HG02623 (cell line): ENCODE data around the gene C1S.
"Not testable (repeated sequence)": the region's sequence is repeated elsewhere in the genome, so short reads cannot be mapped to it uniquely, and the experiment has no call there.

Experiments used
- ATAC-seq: cut with Tn5 transposase; IDR thresholded peaks from one replicate; pipeline ENCODE4 v1.9.1; 2021; ENCODE audit warnings: moderate library complexity; ENCODE audit not compliant: unreplicated experiment

The C1S gene

DNA sequence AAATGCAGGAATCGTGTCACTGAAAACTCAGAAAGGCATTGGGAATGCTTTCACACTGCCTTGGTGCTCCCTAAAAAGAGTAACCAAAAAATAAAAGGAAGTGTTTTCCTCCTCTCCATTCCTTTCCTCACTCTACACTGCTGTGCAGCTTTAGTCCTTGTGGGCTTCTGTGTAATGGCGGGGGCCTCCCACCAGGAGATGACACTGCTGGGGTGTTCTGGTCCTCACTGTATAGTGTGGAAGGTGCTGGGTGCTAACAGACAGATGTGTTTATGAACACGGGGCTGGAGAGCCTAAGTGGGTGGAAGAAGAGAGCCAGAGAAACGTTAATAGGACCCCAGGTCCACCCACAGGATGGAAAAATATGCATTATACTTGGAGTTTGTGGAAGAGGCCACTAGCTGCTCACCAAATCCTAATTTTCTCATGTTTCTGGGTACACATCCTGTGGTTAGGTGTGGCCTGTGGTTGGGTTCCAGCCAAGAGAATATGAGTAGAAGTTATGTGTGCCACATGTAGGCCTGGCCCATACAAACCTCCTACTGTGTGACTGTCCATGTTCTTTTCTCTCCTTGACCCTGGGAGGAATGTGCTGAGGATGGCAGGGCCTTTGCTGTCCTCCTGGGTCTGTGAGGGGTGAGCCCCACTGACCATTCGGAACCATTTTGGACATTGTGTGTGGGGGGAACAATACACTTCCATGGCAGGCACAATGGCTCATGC is 14.0 kb upstream of the C1S start:
- no peak for ATAC-seq

DNA sequence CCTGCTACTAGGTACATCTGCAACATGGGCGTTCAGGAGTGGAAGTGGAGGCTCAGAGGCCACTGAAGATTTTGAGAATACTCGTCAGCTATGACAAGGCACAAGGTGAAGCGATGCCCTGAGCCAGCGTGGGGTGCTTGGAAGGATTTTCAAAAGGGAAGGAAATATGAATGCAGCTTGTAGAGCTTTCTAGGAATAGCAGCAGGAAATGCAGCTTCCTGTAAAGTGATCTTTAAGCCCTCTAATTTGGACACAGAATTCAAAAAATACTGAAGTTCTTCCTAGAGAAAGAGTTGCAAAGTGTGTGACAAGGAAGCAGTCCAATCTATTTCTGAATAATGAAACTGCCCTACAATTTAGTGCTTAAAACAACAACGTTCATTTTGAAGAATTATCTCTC is 13.2 kb upstream of the C1S start:
- no peak for ATAC-seq

DNA sequence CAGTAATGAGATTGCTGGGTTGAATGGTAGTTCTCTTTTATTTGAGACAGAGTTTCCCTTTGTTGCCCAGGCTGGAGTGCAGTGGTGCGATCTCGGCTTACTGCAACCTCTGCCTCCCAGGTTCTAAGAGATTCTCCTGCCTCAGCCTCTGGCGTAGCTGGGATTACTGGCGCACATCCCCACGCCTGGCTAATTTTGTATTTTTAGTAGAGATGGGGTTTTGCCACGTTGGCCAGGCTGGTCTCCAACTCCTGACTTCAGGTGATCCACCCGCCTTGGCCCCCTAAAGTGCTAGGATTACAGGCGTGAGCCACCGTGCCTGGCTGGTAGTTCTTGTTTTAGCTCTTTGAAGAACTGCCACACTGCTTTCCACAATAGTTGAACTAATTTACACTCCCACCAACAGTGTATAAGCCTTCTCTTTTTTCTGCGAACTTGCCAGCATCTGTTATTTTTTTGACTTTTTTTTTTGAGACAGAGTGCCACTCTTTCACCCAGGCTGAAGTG is 11.0 kb upstream of the C1S start:
- not testable (repeated sequence) for ATAC-seq

DNA sequence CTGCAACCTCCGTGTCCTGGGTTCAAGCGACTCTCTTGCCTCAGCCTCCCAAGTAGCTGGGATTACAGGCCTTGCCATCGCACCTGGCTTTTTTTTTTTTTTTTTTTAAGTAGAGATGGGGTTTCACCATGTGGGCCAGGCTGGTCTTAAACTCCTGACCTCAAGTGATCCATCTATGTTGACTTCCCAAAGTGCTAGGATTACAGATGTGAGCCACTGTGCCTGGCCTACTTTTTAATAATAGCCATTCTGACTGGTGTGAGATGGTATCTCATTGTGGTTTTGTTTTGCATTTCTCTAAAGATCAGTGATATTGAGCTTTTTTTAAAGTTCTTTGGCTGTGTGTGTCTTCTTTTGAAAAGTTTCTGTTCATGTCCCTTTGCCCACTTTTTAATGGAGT is 10.5 kb upstream of the C1S start:
- not testable (repeated sequence) for ATAC-seq

DNA sequence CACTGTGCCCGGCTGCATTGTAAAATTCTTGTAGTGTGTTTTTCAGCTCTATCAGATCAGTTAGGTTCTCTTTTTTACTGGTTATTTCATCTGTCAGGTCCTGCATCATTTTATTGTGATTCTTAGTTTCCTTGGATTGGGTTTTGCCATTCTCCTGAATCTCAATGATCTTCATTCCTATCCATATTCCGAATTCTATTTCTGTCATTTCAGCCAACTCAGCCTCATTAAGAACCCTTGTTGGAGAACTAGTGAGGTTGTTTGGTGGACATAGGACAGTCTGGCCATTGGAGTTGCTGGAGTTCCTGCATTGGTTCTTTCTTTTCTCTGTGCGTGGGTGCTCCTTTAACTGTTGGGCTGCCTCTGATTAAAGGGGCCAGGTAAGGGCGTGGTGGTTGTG is 5.6 kb upstream of the C1S start:
- ATAC-seq, result no peak

DNA sequence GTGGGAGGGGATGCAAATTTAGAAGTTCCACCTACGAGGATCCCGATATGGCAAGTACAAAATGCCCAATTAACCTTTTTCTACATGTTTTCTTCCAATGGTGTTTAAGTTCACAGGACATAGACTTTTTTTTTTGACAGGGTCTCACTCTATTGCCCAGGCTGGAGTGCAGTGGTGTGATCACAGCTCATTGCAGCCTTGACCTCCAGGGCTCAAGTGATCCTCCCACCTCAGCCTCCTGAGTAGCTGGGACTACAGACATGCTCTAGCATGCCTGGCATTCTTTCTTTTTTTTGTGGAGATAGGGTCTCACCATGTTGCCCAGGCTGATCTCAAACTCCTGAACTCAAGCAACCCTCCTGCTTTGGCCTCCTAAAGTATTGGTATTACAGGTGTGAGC is 4.8 kb upstream of the C1S start:
- not testable (repeated sequence) for ATAC-seq

DNA sequence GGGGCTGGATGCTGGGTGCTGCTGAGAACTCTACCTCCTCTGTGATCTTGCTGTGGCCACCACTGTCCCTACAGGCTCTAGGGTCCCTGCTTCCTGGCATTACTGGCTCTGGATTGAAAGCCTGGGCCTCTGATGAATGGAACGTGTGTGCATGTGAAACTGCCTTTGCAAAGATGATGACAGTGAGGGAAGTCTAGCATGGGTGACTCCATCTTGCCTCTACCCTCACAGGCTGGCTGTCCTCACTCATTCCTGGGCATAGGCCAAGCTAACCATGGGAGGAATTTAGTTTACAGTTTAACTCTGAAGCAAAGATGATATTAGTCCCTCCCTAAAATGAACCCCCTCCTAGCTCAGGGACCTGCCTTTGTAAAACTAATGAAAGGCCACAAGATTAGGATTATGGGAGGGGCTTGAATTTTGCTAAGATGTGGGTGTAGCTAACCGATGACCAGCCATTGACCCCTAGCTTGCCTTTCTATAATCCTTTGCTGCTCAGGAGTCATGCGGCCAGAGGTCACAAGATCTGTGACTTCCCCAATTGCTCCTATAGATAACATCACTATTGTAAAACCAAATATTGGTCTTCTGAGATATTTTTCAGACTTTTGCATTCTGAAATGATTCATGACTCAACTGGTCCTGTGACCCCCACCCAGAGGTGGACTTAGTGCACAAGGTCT is 2.2 kb upstream of the C1S start:
- no peak for ATAC-seq

DNA sequence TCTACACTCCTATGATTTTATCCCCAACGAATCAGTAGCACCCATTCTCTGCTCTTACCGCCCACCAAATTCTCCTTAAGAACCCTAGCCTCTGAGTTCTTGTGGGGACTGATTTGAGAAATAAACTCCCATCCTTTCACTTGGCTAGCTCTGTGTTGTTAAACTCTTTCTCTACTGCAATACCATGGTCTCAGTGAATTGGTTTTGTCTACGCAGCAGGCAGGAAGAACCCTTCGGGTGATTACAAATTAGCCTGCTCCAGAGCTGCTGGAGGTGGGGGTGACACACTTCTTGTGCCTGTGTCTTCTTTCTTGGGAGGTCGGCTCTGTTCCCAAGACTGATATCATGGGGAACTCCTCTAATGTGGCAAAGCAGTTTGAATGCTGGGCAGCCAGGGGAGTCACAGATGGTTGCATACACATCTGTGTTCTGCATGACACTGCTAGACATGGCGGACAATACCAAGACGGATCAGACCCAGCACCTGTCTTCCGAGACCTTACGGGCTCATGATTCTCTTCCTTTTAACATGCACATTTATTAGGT is 1.6 kb upstream of the C1S start:
- no peak for ATAC-seq

DNA sequence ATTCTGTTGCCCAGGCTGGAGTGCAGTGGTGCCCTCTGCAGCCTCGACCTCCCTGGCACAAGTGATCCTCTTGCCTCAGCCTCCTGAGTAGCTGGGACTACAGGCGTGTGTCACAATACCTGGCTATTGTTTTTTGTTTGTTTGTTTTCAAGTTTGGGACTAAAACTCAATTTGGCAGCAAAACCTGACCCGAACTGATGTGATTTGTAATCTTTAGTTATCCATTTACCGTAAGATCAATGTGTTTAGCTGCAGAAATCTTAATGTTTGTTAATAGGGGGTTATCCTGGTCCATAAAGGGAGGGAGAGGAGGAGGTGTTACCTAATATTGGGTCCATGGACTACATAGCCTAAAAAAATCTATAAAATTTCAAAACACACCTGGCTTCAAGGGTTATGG is 738 bp upstream of the C1S start:
- ATAC-seq, result no peak

DNA sequence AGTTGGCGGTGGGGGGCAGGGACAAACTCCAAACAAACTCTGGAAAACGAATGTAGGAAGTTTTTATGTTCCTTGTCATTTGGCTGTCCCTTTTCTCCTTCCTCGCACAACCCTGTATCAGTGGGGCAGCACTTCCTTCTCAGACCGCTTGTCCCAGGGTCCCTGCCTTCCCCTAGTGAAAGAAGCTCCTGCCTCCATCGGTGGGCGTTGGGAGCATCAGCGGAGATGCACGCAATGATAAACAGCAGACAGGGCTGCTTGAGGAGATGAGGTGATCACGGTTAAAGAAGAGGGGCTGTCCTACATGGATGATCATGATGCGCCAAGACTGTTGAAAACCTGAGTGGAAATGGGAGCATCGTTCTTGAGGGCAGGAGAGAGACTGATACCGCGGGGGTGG is 620 bp downstream of the C1S start:
- no peak for ATAC-seq

DNA sequence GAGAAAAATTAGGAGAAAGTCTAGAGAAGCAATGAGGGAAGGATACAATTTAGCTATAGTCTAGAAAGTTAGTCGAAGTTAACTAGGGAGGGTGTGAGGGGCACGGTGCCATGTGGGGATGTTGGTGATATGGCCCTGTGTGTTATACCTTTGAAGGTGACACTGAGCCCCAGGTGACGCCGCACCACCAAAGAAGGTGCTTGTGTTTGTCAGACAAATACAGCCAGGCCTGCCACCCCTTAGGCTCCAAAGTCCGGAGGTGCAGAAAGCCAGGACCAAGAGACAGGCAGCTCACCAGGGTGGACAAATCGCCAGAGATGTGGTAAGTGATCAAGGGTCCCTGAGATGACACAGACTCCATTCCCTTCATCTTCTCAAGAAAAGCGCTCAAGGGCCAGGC is 1.1 kb downstream of the C1S start:
- no peak for ATAC-seq

DNA sequence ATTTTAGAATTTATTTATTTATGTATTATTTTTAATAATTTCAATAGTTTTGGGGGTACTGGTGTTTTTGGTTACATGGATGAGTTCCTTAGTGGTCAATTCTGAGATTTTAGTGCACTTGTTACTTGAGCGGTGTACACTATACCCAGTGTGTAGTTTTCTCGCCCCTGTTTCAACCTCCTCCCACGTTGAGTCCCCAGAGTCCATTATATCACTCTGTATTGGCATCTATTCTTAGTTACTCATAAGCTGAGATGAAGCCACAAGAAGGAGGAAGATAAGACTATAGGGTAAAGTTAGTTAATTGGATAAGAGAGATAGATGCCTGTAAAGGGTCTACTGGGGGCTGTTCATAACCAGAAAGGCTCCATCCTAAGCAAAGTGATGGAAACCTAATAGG is 4.0 kb downstream of the C1S start:
- no peak for ATAC-seq

DNA sequence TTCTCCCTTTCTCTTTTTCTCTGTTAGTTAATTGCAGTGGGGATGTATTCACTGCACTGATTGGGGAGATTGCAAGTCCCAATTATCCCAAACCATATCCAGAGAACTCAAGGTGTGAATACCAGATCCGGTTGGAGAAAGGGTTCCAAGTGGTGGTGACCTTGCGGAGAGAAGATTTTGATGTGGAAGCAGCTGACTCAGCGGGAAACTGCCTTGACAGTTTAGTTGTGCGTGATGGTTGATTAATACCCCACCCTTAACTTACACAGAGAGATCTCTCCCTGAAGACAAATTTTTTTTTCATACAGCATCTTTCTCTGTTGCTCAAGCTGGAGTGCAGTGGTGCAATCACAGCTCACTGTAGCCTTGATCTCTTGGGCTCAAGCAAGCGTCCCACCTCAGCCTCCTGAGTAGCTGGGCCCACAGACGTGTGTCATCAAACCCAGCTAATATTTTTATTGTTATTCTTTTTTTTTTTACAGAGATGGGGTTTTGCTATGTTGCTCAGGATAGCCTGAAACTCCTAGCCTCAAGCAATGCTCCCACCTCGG is 4.6 kb downstream of the C1S start:
- ATAC-seq, result no peak

DNA sequence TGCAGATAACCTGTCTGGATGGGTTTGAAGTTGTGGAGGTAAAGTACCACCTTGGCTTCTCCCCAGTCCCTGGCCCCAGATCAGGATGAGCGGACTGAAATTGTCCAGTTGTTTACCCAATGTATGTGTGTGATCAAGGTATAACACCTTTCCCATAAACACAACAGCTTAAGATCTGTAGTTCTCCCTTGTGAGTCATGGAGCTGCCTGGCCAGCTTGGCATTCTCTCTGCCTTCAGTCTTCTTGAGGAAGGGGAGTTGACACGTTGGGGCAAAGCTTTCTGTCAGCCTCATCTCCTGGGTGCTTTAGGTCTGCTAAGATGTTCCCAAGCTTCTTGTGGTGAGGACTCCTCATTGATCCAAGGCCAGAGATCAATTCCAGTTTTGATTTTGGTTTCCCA is 6.1 kb downstream of the C1S start:
- ATAC-seq, result no peak

DNA sequence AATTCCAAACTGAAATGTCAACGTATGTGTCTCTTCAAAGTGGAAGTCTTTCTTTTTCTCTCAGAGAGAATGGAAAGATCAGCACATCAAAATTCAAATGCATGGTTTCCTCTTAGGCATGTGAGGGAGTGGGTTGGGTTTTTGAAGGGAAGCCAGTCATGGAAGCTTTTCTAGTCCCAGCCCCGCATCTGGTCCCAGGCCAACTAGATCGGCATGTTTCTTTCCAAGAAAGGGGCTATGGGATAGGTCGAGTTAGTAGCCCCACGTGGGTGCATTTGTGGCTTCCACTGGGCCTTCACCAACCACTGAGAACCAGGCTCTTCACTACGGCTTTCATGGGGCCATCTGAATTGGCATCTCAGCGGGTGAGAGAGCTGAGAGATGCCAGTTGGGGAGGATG is 6.6 kb downstream of the C1S start:
- ATAC-seq, result no peak

DNA sequence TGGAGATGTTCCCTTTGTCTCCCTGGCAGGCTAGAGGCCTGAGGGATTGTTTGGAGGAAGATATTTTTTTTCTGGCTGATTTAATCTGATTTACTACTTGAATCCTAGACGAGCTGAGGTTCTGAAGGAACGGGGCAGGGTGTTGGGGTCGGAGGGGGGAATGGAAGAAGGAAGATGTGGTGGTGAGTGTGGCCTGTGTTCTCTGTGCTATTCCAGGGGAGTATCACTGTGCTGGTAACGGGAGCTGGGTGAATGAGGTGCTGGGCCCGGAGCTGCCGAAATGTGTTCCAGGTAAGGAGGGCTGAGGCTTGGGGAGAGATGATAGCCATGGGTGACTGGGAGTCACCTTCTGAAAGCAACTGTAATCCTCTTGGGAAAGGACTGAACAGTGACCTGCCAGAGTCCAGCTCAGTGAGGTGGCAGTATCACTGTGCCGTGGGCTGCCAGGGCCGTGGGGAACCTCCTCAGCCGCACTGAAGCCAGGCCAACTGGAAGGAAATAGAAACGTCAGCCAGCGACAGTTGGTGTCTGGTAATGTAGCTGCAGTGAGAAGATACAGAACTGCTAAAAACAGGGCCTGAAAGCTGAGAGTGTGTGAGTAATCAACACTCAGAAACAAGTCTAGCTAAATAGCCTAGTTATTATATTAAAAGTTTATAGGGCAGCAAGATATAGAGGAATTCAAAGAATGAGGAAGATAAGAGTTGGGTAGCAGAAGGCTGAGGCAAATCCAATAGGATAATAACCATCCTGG is 7.9 kb downstream of the C1S start:
- no peak for ATAC-seq

DNA sequence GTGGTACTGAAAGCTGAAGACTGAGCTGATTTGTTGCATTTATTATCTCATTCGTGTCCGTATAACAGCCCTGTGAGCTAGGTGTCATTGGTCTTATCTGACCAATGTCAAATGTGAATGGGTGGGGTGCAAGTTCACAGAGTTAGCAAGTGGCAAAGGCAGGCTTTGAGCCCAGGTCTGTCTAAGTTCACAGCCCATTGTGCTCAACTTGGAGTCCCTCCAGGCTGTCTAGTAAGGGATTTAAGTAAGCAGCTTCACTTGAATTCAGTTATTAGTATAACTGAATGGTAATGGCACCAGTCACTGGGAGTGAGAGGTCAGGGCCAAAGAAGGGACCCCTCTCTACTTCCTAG is 8.5 kb downstream of the C1S start:
- ATAC-seq, result no peak

DNA sequence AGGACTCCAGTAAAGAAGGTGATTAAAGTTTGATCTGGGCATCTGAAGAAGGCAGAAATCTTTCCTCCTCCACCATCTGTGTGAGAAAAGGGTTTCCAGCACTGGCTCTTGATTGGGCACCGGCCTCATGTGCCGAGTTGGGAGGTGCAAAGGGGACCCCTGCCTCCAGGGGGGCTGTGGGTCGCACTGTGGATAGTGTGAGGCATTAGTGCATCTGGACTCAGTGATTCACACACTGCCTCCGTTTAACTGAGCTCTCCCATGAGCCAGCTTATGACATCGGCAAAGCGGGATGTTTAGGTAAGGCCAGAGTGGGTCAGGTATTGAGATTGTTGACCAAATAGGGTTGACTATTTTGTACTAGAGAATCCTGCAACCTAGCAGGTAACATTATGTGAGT is 8.9 kb downstream of the C1S start:
- ATAC-seq, result no peak

DNA sequence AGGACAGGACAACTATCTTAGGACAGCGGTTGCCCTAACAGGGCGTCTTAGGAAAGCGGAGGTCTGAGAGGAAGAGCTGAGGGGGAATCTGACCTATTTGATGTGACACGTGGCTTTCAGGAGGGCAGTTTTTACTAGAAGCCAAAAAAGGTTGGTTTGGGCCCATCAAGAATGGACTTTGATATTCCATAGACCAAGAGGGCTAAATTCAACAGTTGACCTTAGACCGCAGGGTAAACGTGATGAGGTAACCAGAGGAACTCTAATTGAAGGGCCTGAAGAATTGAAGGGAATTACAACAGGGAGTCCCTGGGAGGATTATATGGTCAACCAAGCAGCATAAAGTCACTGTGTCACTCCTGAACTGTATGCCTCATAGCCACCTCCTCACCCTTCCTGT is 11.5 kb downstream of the C1S start:
- no peak for ATAC-seq

DNA sequence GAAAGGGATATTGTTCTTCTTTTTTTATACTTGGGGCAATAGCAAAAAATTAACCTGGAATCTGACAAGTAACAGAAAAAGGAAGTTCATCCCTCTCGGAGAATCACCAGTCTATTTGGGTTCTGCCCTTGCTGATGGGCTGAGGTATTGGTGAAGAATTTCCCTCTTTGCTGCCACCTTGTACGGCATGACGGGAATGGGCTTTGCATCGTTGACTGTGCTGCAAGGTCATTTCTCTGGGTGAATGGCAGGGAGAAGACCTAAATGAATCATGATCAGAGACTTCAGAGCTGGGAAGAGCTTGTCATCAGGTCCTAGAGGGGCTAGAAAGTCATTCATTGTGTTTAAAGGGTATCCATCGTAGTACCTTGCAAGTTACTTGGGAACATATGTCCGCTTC is 12.0 kb downstream of the C1S start:
- ATAC-seq, result no peak

DNA sequence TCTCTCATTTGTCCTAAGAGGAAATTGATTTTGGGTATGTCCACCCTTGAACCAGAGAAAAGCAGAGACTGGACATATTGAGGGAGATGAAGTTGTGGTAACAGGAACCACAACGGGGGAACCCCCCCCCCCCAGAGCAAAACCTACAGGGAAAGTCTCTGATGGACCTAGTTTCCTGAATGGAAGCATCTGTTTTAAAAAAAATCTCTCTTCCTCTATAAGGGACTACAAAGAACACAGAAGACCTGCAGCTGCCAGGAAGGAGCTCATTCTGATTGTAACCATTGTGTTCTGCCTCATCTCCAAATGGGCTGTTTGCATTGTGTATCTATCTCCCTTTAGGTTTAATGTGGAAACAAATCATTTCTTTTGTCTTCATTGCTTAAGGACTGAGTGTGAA is 13.4 kb downstream of the C1S start:
- no peak for ATAC-seq

DNA sequence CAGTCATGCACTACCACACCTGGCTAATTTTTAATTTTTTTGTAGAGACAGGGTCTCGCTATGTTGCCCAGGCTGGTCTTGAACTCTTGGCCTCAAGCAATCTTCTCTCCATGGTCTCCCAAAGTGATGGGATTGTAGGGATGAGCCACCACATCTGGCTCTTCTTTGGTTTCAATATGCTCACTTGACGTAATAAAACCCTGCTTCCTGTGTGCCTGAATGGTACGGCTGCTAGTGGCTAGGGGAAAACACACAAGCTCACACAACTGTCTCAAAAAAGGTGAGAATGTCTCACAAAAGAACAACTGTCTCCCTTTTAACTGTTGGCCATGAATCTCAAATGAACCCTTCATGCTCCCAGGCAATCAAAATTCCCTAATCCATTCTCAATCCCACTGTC is 15.0 kb downstream of the C1S start:
- ATAC-seq, result no peak
